SK-N-SH treated with all-trans-retinoic acid at 6 μM for 48 hours (cell line): ENCODE measurements around the gene KLF6.

Experiments used
- ARNTL ChIP-seq: fragments of 450-650 bp; formaldehyde crosslinking; IDR thresholded peaks from 2 replicates; pipeline ENCODE4 v1.5.0; 2020; ENCODE audit warnings: low read depth, mild to moderate bottlenecking, moderate library complexity, borderline replicate concordance
- CREB5 ChIP-seq: fragments of 250-450 bp; sonication (Bioruptor Pico); IDR thresholded peaks from 2 replicates; pipeline ENCODE4 v1.5.1; 2020; ENCODE audit warnings: low read depth, mild to moderate bottlenecking, moderate library complexity
- PPARA ChIP-seq: fragments of 250-450 bp; sonication (Bioruptor Pico); IDR thresholded peaks from 2 replicates; pipeline ENCODE4 v1.5.0; 2020; ENCODE audit warnings: mild to moderate bottlenecking, borderline replicate concordance
- ZFP3 ChIP-seq: fragments of 250-450 bp; sonication (Bioruptor Pico); IDR thresholded peaks from 2 replicates; pipeline ENCODE4 v1.5.0; 2020; ENCODE audit warnings: mild to moderate bottlenecking, moderate library complexity

DNA sequence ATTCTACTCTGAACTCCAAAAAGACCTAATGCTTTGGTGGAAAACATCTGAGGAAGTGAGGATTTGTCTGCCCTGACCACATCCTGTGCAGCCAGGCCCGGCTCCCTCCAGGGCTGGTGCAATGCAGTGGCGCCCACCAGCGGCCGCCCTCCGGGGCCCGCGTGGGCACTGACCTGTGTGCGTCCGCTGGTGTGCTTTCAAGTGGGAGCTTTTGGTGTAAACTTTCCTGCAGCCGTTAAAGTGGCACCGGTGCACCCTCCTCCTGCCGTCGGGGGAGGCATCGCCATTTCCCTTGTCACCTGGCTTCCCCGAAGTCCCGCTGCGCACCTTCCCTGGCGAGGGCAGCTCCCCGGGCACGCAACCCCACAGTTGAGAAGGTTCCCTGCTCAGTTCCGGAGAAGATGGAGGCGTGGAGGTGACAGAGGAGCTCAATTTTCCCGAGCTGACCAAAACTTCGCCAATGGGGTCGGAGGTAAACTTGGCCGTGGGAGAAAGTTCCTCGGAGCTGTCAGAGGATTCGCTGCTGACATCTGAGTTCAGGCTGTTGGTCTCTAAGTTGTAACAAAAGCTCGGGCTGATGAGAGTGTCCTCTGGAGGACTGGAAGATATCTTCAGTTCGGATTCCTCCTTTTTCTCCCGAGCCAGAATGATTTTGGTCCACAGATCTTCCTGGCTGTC lies 3.4 kb downstream of the KLF6 start:
- no peak for TF ChIP-seq ARNTL (CRISPR knock-in tag)
- no peak for TF ChIP-seq CREB5
- no peak for TF ChIP-seq ZFP3 (CRISPR knock-in tag)
- no peak for TF ChIP-seq PPARA (CRISPR knock-in tag)
